ENCODE results near the gene ZCCHC24. TPM values are rescaled to one million over a fixed set of nuclear protein-coding genes. Genes with fewer than 3 reads are reported as not detected.
A peak's percentile ranks its signal among the peaks of the same experiment; 100 is the strongest.

The ZCCHC24 gene
- total and polyA plus RNA-seq, 2 of the 8 experiments (the other 6 are each of a cell fraction or from before 2014, with no cell fraction given): 3.9 to 6.9 TPM

GRCh38 chr10:79376078-79376628 lies 69.3 kb downstream of the ZCCHC24 start:
- Histone ChIP-seq H3K79me1 (ENCODE audit: low read depth, low read length) (no peaks in the 10 kb centered on the region; the same call in 1 of the 2 replicates), H4K91ac (replicated peaks; ENCODE audit: insufficient read length, low read length) (no peak overlapping the region), H3K36me3 (ENCODE audit: control insufficient read depth in 2 of 4, insufficient read depth in 4 of 4, low read length in 3 of 4) (no peaks in the 10 kb centered on the region), H3K9me3 (ENCODE audit: insufficient read depth in 2 of 2, low read depth in 1 of 2, low read length in 1 of 2) (peaks cover 0 to 3% of the 10 kb centered on the region in 2 experiments; a peak in 1 of 4 replicates), H2BK120ac (replicated peaks; ENCODE audit: low read depth, low read length) (no peak overlapping the region), H3K79me2 (ENCODE audit: control insufficient read depth in 1 of 2, insufficient read depth in 2 of 2, low read length in 2 of 2) (no peaks in the 10 kb centered on the region), H2BK20ac (ENCODE audit: low read length) (no peak overlapping the region), H2BK12ac (ENCODE audit: low read depth, low read length) (no peak overlapping the region), H3K4ac (replicated peaks; ENCODE audit: insufficient read length, low read depth, low read length) (no peak overlapping the region), H3K56ac (replicated peaks; ENCODE audit: insufficient read length, low read depth, low read length) (no peak overlapping the region), H2BK15ac (ENCODE audit: low read length) (no peak overlapping the region), H3K23me2 (ENCODE audit: low read depth, low read length) (peaks cover 9% of the 10 kb centered on the region; the same call in 1 of the 2 replicates), H4K8ac (ENCODE audit: extremely low read depth, insufficient read depth, low read length) (no peak overlapping the region), H4K5ac (ENCODE audit: insufficient read length, low read depth, low read length) (no peak overlapping the region), H3K18ac (ENCODE audit: extremely low read depth, low read length) (no peak overlapping the region), H2BK5ac (ENCODE audit: low read depth, low read length) (no peak overlapping the region), H3K27me3 (replicated peaks in 1 of 4; ENCODE audit: control insufficient read depth in 3 of 4, extremely low read depth in 1 of 4, insufficient read depth in 3 of 4, low read length in 3 of 4) (no peaks in the 10 kb centered on the region; a peak in 1 of 7 replicates), H3K23ac (ENCODE audit: insufficient read length) (no peak overlapping the region), H3K4me3 (ENCODE audit: extremely low read depth in 1 of 4, insufficient read depth in 2 of 4, low read depth in 3 of 4, low read length in 4 of 4) (no peak overlapping the region), H2AFZ (ENCODE audit: low read length) (no peak overlapping the region), H2AK5ac (ENCODE audit: low read depth, low read length) (no peak overlapping the region), H3K9ac (replicated peaks in 1 of 4; ENCODE audit: extremely low read depth in 1 of 4, low read depth in 3 of 4, low read length in 3 of 4) (no peak overlapping the region), H4K20me1 (replicated peaks in 1 of 2; ENCODE audit: control insufficient read depth in 1 of 2, insufficient read depth in 2 of 2, low read length in 2 of 2) (peaks cover 0 to 14% of the 10 kb centered on the region in 2 experiments), H3K4me1 (replicated peaks in 1 of 4; ENCODE audit: control insufficient read depth in 3 of 4, insufficient read depth in 4 of 4, low read length in 3 of 4) (no peaks in the 10 kb centered on the region), H3K4me2 (ENCODE audit: insufficient read depth in 1 of 2, low read depth in 2 of 2, low read length in 2 of 2) (no peak overlapping the region), H3K14ac (ENCODE audit: insufficient read length) (no peak overlapping the region), H3K27ac (ENCODE audit: low read depth, low read length) (no peak overlapping the region)
- peak in 1 of 2 experiments; percentile 39 for DNase-seq (ENCODE audit: low read depth in 1 of 2, low spot score in 2 of 2)
- ChIA-PET POLR2A (ENCODE audit: partially characterized antibody) (no interaction called here), CTCF (ENCODE audit: partially characterized antibody) (interaction anchor here (0.6 to 5.8 kb wide), 17 partner anchors 7 to 768 kb away, joined by 3 to 79 read pairs (median 11); no protein-coding TSS in a partner anchor)
- FAIRE-seq: no peak
- 83% methylated on average over 11 of the region's 11 CpGs; no CpG with 5 or more reads in 1 of the 2 experiments for WGBS, 2 experiments (ENCODE audit: extremely low coverage in 1 of 2, insufficient coverage in 1 of 2, insufficient read length in 1 of 2, insufficient replicate concordance in 2 of 2, low coverage in 1 of 2, low lambda C conversion rate in 2 of 2, missing lambda C conversion rate in 1 of 2)
- TF ChIP-seq SUZ12 (IDR thresholded peaks at IDR 0.05; ENCODE audit: low read length) (no peak), CHD1 (IDR thresholded peaks at IDR 0.05; ENCODE audit: low read depth, low read length) (no peak), BCL11A (IDR thresholded peaks at IDR 0.05; ENCODE audit: low read depth in 2 of 2, low read length in 2 of 2) (no peak), POLR2A (IDR thresholded peaks at IDR 0.05; ENCODE audit: control extremely low read depth in 1 of 2, low read depth in 2 of 2, low read length in 2 of 2) (no peak), JUND (IDR thresholded peaks at IDR 0.05; ENCODE audit: low read length) (no peak), YY1 (IDR thresholded peaks at IDR 0.05; ENCODE audit: low read depth, low read length) (no peak), CTCF (IDR thresholded peaks at IDR 0.05; ENCODE audit: control extremely low read depth in 1 of 3, insufficient read depth in 1 of 3, low read depth in 1 of 3, low read length in 3 of 3) (no peak), SAP30 (IDR thresholded peaks at IDR 0.05; ENCODE audit: insufficient read depth, insufficient replicate concordance, low read length) (no peak), BACH1 (IDR thresholded peaks at IDR 0.05; ENCODE audit: low read length) (no peak), GTF2F1 (IDR thresholded peaks at IDR 0.05; ENCODE audit: borderline replicate concordance, low read depth, low read length) (no peak), HDAC2 (IDR thresholded peaks at IDR 0.05; ENCODE audit: borderline replicate concordance in 1 of 2, low read depth in 2 of 2, low read length in 2 of 2) (no peak)
